ENCODE data around the gene ADCY2.

The ADCY2 gene

DNA sequence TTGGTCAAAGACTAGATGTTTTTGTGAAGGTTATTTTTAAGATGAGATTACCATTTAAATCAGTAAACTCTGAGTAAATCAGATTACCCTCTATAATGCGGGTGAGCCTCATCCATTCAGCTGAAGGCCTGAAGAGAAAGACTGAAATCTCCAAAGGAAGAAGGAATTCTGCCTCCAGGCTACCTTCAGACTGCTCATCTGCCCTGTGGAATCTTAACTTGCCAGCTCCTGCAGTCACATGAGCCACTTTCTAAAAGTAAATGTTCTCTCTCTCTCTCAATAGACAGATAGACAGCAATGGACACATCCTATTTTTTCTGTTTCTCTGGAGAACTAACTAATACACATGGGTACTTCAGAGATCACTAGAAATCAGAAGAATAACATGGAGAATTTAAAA, 272.2 kb downstream of the ADCY2 start:
- DNase-seq = no peak

DNA sequence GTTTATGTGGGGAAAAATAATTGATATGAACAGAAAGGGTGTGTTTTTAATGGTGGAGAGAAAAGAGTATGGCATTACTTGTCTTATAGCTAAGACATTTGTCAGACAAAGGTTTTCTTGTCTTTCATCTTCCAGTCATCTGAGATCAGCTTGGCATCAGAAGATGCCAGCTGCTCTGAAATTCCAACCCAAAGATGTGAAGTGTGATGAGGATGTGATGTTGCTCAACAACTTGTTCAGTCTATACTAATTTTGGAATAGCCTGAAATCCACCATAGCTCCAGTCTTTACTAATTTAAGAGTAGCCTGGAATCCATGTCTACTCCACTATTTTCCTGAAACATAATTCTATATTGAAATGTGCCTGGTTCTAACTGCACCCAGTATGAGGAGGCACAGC, 272.7 kb downstream of the ADCY2 start:
- DNase-seq = no peak

DNA sequence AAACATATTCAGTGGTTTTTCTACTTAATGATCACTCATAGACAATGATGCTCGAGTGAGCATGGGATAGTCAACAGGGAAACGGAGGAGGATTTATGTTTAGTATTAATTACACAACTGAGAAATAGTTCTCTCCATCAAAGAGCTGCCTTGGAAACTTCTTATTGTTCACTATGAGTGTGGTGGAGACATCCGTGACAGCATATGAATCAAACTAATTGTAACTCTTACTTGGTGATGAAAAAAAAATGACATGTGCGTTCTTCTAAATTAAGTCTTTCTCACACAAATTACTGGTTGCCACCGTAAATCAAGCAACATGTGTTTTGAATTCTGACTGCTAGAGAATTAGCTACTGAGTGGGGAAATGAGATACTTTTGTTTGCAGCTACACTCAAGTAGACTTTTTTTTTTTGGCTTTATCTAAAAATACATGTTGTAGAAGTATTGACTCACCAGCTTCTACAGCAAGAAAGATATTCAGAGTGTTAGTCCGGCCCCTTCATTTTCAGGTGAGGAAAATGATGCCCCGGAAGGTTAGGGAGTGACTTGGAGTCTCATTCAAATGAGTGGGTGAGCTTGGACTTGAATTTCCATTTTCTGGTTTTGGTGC, 275.5 kb downstream of the ADCY2 start:
- no peak for DNase-seq

DNA sequence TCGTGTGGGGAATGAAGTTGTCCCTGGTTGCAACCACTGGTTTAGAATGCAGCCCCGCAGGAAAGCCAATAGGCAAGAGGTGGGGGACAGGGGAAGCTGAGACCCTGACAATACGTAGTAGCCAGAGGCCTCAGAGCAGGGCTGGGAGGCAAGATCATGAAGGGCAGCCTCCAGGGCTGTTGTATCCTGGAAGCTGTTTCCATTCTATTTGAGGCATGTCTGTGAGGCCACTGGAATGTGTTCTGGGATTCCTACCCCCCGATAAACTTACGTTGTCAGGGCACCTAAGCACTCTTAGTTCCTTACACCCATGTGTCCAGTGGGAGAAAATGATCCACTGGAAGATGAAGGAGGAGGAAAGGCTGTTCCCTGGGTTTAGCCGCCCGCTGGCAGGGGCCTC, 277.7 kb downstream of the ADCY2 start:
- no peak for DNase-seq

DNA sequence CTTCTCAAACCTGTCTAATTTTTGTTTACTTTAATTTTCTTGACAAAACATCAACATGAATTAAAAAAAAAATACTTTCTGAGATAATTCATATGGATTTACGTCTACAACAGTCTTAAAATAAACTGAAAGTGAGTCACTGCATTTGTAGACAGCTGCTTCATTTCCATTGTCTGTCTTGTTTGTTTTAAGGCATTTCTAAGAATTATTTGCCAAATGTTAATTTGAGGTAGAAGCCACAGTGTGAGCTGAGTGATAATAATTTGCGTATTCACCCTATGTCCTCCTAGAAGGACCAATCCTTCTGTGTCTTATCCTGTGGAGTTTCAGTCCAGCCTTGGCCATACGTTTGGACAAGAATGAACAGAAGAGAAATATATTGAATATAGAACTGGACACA, 280.5 kb downstream of the ADCY2 start:
- no peak for DNase-seq

DNA sequence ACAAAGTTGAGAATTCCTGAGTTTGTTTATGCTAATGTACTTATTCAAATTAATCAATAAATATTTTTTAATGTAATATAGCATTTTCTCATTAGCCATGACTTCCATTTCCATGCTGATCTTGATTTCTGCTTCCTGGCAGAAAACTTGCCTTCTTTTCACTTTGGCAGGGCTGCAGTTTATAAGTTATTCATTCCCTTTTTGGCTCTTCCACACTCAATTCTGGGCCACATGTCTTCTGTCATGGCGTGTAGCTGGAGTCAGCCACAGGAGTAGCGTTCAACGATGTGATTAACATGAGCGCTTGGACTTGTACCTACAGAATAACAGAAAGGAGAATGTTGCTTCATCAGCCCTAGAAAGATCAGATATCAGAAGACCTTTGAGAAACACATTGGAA, 282.1 kb downstream of the ADCY2 start:
- no peak for DNase-seq

DNA sequence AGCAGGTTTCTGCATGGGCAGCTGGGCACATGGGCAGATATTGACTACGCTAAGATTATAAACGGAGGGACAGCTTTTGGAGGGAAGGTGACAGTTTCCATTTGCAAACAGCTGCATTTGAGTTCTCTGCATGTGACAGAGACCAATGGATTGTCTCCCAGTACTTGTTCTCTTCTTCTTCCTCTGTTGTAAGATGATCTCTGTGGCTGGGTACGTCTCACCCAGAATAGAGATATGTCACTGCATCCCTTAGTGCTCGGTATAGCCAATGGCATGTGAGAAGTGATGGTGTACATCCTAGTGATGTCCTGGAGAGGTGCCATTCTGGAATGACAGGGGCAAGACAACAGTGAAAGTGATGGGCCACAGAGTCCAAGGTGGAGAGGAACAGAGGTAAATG, 283.7 kb downstream of the ADCY2 start:
- no peak for DNase-seq

DNA sequence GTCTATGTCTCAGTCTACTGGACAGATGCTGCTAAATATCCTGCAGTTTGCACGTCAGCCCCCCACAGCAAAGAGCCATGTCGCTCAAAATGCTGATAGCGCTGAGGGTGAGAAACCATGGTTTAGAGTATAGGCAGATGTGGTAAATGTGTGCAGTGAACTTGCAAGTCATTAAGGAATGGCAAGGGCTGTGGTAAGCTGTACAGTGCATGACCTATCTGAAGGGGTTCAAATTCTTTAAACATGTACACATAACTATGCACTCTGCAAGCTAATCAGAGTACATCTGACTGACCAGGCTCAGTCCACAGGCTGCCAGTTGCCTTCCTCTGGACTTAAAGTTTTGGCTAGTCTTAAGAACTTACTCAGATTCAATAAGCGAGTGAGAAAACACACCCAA, 284.3 kb downstream of the ADCY2 start:
- DNase-seq = no peak

GRCh38 chr5:7682379-7682778, 286.4 kb downstream of the ADCY2 start:
- no peak for DNase-seq

DNA sequence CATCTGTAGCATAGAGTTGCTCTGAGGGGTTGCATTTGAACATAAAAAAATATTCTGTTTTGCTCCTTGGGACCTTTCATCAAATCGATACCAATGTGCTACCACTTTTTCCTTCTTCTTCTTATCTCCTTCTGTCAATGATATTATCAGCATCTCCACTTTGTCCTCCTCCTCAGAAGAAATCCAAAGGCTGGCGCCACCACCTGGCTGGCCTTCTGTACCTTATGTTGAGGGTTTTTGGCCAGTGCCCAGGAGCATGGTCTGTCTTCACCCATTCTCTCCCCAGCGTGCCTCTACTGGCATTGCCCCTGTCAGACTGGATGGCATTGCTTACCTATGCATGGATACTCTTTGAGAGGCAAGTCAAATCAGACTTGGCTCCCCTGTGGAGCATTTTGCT, 287.8 kb downstream of the ADCY2 start:
- DNase-seq = no peak

- DNase-seq = no peak
Observed at GRCh38 chr5:7684826-7685225, 288.9 kb downstream of the ADCY2 start.

- no peak for DNase-seq
Observed at GRCh38 chr5:7686794-7687193, 290.9 kb downstream of the ADCY2 start.

DNA sequence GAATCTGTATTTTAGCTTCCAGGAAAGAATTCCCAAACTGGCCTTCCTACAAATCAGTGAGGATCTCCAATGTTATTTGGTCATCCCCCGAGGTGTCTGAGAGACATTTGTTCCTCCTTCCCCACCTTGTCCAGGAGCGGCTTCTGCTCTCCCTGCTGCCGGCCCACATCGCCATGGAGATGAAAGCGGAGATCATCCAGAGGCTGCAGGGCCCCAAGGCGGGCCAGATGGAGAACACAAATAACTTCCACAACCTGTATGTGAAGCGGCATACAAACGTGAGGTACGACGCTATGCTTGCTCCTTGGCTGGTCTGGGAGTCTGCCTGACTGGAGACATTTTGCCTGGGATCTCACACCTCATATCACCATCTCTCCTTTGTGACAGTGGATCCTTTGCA, 294.6 kb downstream of the ADCY2 start:
- DNase-seq = no peak

DNA sequence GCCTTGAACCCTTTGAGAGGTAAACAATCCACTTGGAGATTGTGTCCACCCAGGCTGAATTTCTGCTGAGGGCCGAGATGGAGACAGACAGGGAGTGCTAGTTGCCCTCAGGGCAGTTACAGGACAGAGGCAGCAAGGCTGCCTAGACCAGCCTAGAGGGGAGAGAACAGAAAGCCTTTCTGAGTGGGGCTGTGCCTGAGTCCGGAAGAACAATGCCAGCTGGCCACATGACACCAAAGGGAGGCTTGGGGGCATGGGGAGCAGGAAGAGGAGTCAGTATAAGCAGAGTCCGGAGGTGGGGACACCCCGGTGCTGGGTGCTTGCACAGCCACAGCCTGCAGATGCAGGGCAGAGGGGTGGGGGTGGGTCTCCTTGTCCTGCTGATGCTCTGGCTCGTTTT, 309.3 kb downstream of the ADCY2 start:
- no peak for DNase-seq

GRCh38 chr5:7705736-7706135, 309.8 kb downstream of the ADCY2 start:
- no peak for DNase-seq

- no peak for DNase-seq
Observed at GRCh38 chr5:7706256-7706655, 310.3 kb downstream of the ADCY2 start.

DNA sequence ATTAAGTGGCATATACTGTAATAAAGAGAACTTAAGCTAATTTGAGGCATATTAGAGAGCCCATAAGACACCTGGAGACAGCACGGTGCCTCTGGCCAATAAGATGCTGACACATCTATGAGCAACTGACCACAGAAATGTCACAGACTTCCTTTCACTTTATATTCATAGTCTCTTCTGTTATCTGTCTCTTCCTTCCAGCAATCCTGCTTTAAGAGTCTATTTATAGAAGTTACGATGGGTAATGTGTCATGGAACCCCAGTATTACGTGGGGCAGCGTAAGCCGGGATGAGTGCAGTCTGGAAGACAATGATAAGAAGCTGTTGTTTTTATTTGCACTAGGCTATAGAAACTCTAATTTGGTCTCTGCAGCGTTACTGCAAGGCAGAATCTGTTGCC, 318.2 kb downstream of the ADCY2 start:
- no peak for DNase-seq

GRCh38 chr5:7714697-7715096, 318.8 kb downstream of the ADCY2 start:
- DNase-seq = no peak

DNA sequence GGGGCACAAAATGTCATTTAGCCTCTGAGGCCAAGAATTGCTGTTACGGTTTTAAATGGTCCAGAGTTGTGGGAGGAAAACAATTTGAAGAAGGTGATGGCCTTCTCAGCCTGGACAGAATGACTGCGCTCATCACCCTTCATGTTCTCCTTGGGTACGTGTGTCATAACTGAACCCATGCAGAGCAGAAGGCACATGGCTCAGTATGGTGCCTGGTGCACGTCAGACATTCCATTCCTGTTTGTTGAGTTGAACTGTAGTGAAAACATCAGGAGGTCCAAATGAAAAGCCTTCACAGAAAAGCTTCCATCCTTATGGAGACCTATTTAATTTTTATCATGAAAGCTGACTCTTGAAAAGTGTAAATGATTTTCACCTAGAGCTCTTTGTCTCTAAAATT, 321.8 kb downstream of the ADCY2 start:
- DNase-seq = no peak

GRCh38 chr5:7728076-7728475, 332.1 kb downstream of the ADCY2 start:
- no peak for DNase-seq

DNA sequence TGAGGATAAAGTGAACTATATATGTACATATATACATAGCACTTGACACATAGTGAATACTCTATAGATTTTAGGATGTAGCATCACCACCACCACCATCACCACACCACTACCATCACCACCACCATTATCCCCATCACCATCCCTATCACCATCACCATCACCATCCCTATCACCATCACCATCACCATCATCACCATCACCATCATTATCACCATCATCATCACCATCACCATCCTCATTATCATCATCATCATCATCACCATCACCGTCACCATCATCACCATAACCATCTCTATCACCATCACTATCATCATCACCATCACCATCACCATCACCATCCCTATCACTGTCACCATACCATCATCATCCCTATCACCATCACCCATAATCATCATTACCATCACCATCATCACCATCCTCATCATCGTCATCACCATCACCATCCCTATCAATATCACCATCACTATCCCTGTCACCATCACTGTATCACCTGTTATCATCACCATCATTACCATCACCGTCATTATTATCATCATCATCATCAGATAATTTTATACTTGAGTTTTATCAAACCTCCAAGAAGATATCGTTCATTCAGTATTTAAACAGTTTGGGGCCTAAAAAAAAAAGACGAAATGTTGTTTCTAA, 345.6 kb downstream of the ADCY2 start:
- DNase-seq = no peak

DNA sequence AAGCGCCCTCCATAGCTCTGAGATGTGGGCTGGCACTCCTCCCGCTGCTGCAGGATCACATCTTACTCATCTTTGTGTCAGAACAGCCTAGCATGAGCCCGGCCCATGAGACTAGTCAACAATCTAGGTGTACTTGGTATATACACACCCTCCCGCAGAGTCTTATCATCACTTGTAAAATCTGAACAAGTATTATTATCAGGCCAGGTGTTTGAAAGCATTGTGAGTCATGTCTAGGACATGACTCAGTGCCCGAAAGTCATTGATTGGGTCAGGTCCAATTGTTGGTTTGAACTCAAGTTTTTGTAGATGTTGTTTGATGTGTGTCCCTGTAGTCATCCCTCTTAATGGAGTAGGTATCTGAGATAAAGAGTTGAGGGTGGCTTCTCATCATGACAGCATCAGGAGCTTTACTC, 346.3 kb downstream of the ADCY2 start:
- no peak for DNase-seq

DNA sequence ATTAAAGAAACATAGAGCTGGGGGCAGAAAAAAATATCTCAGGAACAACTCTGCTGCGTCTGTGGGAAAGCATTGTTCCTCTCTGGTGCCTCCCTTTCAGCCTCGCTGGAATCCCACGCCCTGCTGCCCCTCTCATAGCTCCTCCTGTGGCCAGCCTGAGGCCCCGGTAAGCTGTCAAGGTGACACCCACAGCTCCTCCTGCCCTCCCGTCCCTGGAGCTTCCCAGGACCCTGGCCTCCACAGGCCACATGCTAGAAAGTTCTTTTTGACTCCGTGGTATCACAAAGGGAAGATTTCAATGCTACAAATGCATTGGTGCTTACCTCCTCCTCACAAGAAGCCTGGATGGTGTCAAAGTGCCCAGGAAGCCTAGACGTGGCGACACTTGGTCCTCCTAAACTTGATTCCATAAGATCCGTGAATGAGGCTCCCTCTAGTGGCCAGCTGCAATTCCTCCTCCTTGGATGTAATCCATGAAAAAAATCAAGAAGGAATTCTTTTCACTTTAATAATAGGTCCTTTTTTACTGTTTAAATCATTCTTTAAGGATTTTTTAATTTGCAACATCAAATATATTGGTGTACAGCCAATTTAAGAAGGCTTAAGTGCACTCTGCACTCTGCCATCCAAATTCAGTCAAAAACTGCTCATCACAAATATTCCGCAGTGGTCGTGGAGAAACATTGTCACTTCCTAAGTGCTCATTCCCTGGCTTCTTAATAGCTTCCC, 350.1 kb downstream of the ADCY2 start:
- DNase-seq = peak; percentile 68 to 69

GRCh38 chr5:7747728-7748127, 351.8 kb downstream of the ADCY2 start:
- no peak for DNase-seq

Measured in inflammatory macrophage (primary cell).